ENCODE measurements around the gene POU3F2.
A peak's percentile ranks its signal among the peaks of the same experiment; 100 is the strongest.

POU3F2 gene

GRCh38 chr6:98875375-98875774 lies 41.0 kb downstream of the POU3F2 start:
- ATAC-seq (replicated peaks) (no peak), DNase-seq (no peak)
- Mint-ChIP-seq H3K9me3 (no peaks in the 10 kb centered on the region), H3K36me3 (ENCODE audit: insufficient read depth) (peaks cover 16% of the 10 kb centered on the region), H3K27ac (peak overlapping the region in 1 of 2 donors; percentile 64), H3K4me1 (ENCODE audit: low read depth in 2 of 2) (no peaks in the 10 kb centered on the region), H3K4me3 (no peak overlapping the region), H3K27me3 (no peaks in the 10 kb centered on the region)

GRCh38 chr6:98877250-98877649 lies 42.9 kb downstream of the POU3F2 start:
- H3K4me3 Mint-ChIP-seq = no peak overlapping the region
- H3K27ac Mint-ChIP-seq = no peak overlapping the region
- H3K4me1 Mint-ChIP-seq (ENCODE audit: low read depth in 2 of 2) = peaks cover 0 to 2% of the 10 kb centered on the region in 2 donors
- H3K9me3 Mint-ChIP-seq = no peaks in the 10 kb centered on the region
- DNase-seq (no peak), ATAC-seq (replicated peaks) (no peak)
- peaks cover 16% of the 10 kb centered on the region for H3K36me3 Mint-ChIP-seq (ENCODE audit: insufficient read depth)
- no peaks in the 10 kb centered on the region for H3K27me3 Mint-ChIP-seq

GRCh38 chr6:98880486-98880885 lies 46.1 kb downstream of the POU3F2 start:
- H3K27me3 Mint-ChIP-seq = no peaks in the 10 kb centered on the region

GRCh38 chr6:98885330-98885729 lies 51.0 kb downstream of the POU3F2 start:
- Mint-ChIP-seq H3K4me1 (ENCODE audit: low read depth in 2 of 2) (peaks cover 0 to 2% of the 10 kb centered on the region in 2 donors), H3K27me3 (no peaks in the 10 kb centered on the region), H3K9me3 (no peaks in the 10 kb centered on the region), H3K27ac (no peak overlapping the region), H3K4me3 (no peak overlapping the region), H3K36me3 (ENCODE audit: insufficient read depth) (peaks cover 15% of the 10 kb centered on the region)
- ATAC-seq (replicated peaks) (no peak), DNase-seq (no peak)

More at GRCh38 chr6:98880486-98880885, 46.1 kb downstream of the POU3F2 start:
- H3K4me1 Mint-ChIP-seq (ENCODE audit: low read depth in 2 of 2) = peaks cover 0 to 2% of the 10 kb centered on the region in 2 donors
- no peak overlapping the region for H3K27ac Mint-ChIP-seq
- no peaks in the 10 kb centered on the region for H3K9me3 Mint-ChIP-seq
- DNase-seq (no peak), ATAC-seq (replicated peaks) (no peak)
- peaks cover 13% of the 10 kb centered on the region for H3K36me3 Mint-ChIP-seq (ENCODE audit: insufficient read depth)
- H3K4me3 Mint-ChIP-seq = no peak overlapping the region

GRCh38 chr6:98887650-98888049 lies 53.3 kb downstream of the POU3F2 start:
- Mint-ChIP-seq H3K27me3 (no peaks in the 10 kb centered on the region), H3K4me1 (ENCODE audit: low read depth in 2 of 2) (no peaks in the 10 kb centered on the region), H3K36me3 (ENCODE audit: insufficient read depth) (peaks cover 20% of the 10 kb centered on the region), H3K4me3 (no peak overlapping the region), H3K27ac (no peak overlapping the region), H3K9me3 (no peaks in the 10 kb centered on the region)
- DNase-seq (no peak), ATAC-seq (replicated peaks) (no peak)
